Measurements from ENCODE around the gene ELP4. TPM values are rescaled to one million over a fixed set of nuclear protein-coding genes. Genes with fewer than 3 reads are reported as not detected.

Gene ELP4
- total RNA-seq, 1 experiment from 2014 or later, result 13.0 TPM

DNA sequence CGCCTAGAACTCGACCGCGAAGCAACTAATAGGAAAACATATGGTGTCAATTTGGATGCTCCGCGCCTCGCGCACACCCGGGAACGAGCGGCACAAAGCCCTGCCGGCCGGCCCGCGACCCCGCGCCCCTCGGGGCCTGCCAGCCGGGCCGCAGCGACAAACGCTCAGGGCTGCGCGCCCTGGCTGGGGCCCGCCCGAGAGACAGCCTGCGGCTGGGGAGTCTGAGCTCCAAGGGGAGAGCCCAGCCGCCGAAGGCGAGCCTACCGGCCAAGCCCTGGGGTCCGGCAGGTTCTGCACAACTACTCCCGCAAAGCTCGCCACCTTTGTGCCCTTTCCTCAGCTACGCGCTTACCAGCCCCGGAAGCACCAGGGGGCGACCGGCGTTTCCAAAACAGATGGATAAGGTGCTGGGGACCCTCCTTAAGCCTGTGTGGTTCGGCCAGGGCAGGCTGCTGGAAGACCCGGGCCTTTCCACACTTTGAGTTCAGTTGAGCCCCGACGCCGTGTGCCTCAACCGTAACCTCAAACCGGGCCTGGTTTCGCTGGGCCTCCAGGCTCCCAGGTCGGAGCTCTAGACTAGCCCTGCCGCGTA, 295.6 kb downstream of the ELP4 start:
- Histone ChIP-seq H3K4me3 (no peak overlapping the region), H3K27me3 (no peaks in the 10 kb centered on the region)
- DNase-seq, result no peak

DNA sequence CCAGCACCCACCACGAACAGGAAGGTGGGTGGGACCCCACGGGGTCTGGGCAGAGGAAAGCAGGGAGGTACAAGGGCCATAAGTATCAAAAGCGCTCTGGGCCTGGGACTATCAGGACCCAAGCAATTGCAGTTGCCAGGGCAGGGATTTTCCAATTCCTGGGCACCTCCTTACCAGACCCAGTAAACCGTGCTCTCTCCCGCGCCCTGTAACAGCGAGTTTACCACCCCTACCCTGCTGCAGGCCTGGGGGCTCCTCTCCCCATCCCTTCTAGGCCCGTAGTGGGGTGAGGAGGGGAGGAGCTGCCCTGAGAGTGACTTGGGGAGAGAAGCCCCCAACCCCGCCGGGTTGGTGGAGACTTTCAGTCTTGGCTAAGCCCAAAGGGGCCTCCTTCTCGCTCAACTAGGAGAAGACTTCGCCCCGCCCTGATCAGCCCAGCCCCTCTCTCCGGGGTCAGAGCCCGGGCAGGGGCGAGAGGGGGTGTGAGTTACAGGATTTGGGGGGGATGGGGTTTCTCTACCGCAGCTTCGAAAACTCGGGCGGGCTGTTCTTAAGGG, 296.1 kb downstream of the ELP4 start:
- Histone ChIP-seq H3K9me3 (no peaks in the 10 kb centered on the region), H3K36me3 (peaks cover 11% of the 10 kb centered on the region), H3K27me3 (no peaks in the 10 kb centered on the region), H3K4me3 (no peak overlapping the region)
- no peak for DNase-seq

More for the DNA sequence above, 295.6 kb downstream of the ELP4 start:
- no peaks in the 10 kb centered on the region for H3K9me3 ChIP-seq
- peaks cover 15% of the 10 kb centered on the region for H3K36me3 ChIP-seq

DNA sequence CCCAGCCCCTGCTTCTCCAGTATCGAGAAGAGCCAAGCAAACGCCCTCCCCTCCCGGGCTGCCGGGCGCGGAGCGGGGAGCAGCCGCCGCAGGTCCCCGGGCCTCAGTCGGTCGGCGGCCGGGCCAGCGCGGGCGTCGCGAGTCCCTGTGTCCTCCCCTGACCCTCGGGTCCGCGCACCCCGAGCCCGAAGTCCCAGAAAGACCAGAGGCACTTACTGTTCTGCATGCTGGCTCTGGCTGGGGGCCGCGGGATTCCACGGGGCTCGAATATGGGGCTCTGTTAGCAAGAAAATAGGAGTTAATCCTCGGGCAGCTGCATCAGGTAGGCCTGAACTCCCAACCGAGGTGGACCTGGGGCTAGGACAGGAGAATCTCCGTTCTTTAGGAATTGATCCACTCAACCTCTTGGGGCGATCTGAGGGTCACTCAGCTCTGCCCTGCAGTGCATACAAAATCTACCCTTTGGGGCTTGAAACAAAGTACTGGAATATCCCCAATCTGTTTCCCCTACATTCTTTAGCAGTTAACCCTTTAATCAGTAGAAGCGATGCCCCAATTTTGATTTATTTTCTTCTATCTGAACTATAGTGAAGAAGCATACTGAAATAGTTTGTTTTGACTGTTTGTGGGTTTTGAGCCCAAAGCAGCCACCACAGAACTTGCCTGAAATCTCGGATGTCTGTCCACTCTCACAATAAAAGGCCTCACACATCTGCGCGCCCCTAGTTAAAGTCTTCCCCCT, 296.8 kb downstream of the ELP4 start:
- no peak for DNase-seq
- Histone ChIP-seq H3K9me3 (no peaks in the 10 kb centered on the region), H3K27me3 (no peaks in the 10 kb centered on the region), H3K4me3 (no peak overlapping the region), H3K36me3 (peaks cover 6% of the 10 kb centered on the region)

DNA sequence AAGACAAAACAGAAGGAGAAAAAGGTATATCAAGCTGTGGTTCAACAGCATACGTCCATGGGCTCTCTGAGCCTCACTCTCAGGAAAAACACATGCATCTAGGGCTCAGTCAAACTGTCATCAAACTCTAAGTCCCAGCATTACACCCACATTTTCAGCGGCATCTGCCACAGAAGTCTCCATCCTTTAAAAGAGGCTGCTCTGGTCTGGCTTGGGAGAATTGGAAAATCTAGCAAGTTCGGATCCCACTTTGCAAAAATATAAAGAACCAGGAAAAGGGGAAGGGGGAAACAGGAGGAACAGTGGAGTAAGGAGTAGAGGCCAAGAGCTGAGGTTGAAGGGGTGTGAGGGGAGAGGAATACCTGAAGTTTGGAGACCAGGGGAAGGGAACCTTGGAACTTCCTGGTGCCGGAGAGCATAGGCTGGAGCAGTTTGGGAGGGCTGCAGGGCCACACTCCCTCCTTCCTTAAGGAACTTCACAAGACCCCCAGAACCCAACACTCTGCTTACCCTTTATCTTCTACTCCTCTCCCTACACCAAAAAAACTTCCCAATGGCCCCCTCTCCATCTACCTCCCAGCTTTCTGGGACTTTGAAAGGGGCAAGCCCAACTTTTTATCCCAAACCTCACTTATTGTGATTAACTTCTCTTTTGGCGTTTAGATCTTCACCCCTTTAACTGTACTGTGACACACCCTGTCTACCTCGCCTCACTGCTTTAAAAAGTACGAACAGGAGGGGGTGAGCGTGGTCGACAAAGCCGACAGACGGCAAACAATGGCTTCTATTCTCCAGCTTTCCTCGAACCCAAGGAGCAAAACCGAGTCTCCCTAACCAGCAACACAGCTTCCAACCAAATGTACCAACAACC, 297.6 kb downstream of the ELP4 start:
- Histone ChIP-seq H3K4me3 (peak overlapping the region; percentile 62), H3K27me3 (no peaks in the 10 kb centered on the region), H3K36me3 (peaks cover 2% of the 10 kb centered on the region), H3K9me3 (no peaks in the 10 kb centered on the region)
- no peak for DNase-seq

DNA sequence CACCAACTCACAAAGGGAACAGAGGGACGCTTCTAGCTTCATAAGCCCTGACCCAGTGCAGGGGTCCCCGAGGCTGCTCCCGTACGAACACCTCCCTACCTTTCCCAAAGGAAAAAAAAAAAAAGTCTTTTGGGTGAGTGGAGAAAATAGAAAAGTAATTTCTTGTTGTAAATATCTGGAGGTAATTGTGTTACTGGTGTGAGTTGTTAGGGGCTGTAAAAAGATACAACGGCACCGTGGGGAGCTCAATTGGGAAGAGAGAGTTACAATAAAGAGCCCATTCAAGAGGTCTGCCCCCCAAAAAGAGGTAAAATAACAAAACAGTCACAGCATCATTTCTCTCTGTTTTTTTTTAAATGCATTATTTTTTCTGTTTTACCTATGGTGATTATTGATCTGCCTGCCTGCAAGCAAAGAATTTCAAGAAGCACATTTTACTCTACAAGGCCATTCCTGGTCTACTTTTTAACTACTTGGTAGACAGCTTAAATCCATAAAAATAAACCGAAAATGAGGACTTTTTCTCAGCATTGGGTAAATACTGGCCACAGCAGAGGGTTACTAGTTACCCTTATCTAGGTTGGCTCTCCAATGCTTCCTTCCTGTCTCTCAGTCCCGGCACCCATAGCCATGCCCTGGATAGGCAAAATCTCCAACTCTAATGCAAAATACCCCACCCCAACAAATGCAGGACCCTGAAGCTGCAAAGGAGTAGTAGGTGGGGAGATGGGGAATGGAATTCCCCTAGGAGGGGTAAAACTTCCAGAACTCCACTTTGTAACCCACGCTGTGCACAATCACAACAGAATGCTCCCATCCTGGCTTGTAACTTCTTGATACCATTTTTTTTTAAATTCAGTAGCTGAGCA, 298.5 kb downstream of the ELP4 start:
- Histone ChIP-seq H3K36me3 (peaks cover 2% of the 10 kb centered on the region; the same call in 1 of the 2 replicates), H3K4me3 (peak overlapping the region; percentile 62), H3K27me3 (no peaks in the 10 kb centered on the region), H3K9me3 (no peaks in the 10 kb centered on the region)
- no peak for DNase-seq

DNA sequence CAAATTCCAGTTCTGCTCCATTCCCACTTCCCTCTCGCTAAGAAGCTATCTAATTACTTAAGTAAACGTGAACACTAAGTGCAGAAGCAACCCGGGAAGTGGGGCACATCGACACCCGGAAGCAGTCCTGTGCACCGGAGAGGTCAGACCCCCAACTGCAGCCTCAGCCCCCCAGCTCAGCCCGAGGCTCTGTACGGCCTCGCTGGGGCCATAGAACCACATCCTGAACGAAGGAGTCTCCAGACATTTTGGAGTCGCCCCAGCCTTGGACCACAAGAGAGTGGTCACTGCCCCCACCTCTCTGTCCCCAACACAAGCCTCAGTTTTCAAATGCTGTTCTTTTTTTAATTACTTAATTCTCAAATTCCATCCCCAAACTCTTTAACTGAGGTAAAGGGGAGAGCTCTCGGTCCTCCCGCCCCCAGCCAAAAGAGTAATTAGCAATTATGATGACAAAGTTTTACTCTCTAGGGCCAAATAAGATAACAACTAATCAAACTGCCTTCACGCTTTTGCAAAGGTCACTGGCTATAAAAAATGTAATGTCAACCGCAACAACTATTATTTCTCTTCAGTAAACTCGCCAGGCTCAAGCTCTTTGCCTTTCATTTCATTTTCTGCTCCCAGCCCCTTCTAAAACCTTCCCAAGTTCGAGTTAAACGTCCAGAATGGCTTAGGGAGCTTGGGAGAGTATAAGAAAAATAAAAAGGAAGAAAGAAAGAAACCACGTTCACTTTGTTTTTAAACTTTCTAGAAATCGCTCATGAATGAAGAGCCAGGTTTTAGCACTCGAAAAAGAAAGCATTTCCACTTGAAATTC, 299.4 kb downstream of the ELP4 start:
- Histone ChIP-seq H3K4me3 (peak overlapping the region; percentile 62), H3K27me3 (no peaks in the 10 kb centered on the region), H3K9me3 (no peaks in the 10 kb centered on the region), H3K36me3 (0 out of 2 replicates have a peak, but pooled peaks cover 2% of the 10 kb centered on the region)
- no peak for DNase-seq

DNA sequence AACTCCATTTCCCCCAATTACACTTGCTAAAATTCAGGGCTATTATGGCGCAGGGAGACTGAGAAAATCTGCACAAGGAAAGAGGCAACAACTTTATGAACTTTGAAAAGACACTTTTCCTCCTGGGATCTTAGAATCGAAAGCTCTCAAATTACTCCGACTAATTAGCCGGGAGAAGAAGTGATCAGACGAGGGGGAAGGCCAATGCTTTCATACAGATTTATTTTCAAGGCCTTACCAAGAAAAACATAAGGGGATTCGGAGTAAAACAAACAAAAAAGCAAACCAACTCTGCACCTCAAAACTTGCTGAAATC, 299.9 kb downstream of the ELP4 start:
- H3K9me3 ChIP-seq, result no peaks in the 10 kb centered on the region
- peak overlapping the region; percentile 62 for H3K4me3 ChIP-seq
- no peak for DNase-seq
- no peaks in the 10 kb centered on the region for H3K36me3 ChIP-seq
- no peaks in the 10 kb centered on the region for H3K27me3 ChIP-seq

DNA sequence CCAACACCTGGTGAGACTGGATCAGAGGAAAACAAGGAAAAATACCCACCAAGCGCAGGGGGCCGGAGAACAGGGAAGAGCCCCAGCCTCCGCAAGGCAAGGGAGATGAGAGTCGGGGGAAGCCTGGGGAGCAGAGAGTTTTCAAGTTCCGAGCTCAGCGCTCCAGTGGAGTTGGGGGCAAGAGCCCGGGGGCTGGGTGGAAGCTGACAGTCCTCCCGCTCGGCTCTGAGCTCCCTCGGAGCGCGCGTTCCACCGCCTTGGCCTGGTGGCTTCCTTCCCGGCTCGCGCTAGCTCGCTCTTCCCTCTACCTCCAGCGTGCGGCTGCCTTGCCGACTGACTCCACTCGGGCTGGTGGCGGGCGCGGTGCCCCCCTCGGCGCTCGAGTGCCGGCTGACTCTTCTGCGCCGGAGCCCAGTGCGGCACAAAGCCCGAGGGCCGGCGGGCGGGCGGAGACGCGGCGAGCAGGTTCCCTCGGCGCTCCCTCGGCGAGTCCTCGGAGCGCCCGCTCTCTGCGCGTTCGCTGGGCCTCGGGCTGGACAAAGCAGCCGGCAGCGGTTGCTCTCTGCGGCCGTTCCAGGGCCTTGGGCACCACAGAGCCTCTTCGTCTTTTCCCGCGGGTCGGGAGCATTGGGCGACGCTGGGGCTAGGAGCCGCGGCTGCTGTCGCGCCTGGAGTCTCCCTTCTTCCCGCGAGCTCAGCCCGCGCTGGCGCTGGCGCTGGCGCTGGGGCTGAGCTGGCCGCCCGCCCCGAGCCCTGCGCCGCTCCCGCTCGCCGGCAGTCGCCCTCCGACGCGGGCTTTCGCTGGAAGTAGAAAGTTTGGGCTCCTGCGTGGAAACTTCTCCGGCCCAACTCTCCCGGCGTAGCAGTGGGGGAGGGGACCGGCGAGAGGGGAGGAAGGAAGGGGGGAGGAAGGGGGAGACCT, 300.6 kb downstream of the ELP4 start:
- Histone ChIP-seq H3K27me3 (no peaks in the 10 kb centered on the region), H3K4me3 (peak overlapping the region; percentile 62), H3K36me3 (no peaks in the 10 kb centered on the region), H3K9me3 (no peaks in the 10 kb centered on the region)
- DNase-seq, result peak; percentile 41

DNA sequence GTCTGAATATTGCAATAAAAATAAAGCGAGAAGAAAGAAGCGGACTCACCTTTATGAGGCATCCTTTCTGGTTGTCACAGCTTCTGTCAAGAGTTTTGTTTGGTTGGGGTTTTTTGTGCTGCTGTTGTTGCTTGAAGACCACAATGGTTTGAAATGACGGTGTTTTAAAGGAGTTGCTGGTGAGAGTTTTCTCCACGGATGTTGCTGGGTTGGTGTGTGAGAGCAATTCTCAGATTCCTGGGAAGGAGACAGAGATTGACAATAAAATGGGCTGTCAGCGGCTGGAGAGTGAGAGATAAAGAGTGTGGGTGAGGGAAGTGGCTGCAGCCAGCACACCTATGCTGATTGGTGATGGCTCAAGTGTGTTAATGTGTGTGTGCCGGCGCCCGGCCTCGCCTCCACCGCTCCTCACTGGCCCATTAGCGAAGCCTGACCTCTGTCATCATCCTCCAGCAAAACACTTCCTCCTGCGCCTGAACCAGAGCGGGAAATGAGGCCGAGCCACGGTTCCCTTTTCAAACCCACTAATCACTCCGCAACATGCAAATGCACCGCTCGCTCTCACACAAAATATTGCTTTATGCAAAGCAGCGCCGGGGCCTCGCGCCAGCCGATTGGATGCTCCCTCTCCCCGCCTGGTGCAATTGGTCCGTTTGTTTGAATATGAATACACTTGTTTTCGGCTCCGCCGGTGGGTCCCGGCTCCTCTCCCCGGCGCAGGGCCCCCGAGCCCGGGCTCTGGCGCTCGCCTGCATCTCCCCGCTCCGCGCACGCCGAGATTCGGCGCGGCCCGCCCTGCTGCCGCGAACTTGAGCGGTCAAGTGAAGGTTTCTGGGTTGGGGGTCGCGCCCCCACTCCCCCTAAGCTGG, 301.4 kb downstream of the ELP4 start, which contains the start of gene PAX6:
TSS of gene PAX6 (minus strand) at position 544 of the 869 bp plus-strand sequence. CDS start 4,911 bp downstream, outside the sequence.
- H3K36me3 ChIP-seq, result no peaks in the 10 kb centered on the region
- peak; percentile 96 for DNase-seq
- H3K27me3 ChIP-seq, result no peaks in the 10 kb centered on the region
- peak within 1 kb of the TSS; percentile 62 for H3K4me3 ChIP-seq
- H3K9me3 ChIP-seq, result no peaks in the 10 kb centered on the region

DNA sequence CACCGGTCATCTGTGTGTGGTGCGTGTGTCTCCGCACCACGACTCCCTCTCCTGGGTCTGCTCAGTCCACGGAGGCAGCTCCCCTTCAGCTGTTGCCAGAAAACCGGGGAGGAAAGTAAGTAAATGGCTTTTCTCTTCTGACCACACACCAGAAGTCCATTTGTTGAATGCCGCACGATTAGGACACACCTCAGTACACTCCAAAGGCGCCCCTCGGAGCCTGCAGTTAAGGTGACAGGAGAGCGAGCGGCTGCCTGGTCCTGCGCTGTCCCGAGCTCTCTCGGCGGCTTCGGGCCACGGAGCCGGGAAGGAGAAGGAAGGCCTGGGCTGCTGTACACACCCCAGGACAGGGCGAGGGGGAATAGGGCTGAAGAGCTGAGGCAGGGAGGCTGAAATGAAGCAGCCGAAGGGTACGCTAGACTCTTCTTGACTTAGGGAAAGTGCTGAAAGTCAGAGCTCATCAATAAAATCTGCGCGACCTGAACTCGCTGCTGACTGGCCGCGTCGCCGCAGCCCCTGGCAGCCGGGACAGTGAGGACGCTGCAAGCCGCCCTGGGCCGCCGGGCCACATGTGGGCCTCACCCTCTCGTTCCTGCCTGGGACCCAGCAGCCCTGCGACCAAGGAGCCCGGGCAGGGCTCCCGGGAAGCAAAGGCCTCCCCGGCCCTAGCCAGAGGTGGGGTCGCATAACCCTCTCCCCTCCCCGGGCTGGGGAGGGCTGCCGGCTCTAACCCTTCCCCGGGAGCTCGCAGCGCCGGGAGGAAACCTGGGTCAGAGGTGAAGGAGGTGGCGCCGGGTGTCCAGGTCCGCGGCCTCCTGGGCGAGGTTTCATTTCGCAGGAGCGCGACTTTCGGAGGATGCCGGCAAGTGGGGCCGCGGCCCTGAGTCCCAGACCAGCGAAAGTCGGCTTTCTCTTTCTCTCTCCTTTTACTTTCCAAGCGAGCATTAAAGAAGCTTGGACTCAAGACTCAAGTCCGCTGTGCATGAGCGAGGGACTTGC, 303.1 kb downstream of the ELP4 start:
- DNase-seq, result peak; percentile 61
- Histone ChIP-seq H3K36me3 (no peaks in the 10 kb centered on the region), H3K27me3 (no peaks in the 10 kb centered on the region), H3K9me3 (no peaks in the 10 kb centered on the region), H3K4me3 (peak overlapping the region; percentile 36)

DNA sequence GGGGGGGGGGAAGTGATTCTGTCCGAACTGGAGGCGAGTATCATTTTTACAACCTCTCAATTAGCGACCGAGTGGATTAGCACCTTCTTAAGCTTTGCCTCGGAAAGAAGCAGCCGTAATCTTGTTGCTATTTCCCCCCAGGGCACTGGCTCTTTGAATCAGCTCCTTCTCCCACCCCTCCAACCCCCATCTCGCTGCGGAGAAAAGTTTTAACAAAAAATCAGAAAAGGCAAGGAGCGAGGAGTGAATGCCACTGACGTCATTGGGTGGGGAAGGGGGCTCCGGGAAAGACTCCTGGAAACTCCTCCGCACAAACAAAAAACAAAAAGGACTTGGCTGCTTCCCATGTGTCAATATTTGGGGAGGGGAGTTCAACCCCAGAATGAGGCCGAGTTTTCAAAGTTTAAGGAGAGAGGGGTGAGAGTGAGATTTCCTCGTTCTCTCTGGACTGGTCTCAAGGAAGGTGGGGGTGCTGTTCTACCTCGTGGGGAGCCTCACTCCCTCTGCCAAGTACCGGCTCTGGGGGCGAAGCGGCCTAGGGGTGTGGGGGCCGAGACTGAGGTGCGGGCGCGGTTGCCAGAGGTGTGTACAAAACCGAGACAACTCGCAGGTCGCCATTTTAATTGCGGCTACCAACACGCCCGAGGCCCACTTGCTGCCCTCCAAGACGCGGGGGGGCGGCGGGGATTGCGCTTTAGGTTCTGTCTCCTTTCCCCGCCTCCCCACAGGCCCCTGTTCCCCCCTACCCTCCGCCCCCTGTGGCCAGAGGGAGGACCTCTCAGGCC, 304.0 kb downstream of the ELP4 start:
- DNase-seq, result no peak
- Histone ChIP-seq H3K27me3 (no peaks in the 10 kb centered on the region), H3K36me3 (no peaks in the 10 kb centered on the region), H3K9me3 (no peaks in the 10 kb centered on the region), H3K4me3 (peak overlapping the region; percentile 36)
